ENCODE measurements around the gene DUSP18.

The DUSP18 gene

DNA sequence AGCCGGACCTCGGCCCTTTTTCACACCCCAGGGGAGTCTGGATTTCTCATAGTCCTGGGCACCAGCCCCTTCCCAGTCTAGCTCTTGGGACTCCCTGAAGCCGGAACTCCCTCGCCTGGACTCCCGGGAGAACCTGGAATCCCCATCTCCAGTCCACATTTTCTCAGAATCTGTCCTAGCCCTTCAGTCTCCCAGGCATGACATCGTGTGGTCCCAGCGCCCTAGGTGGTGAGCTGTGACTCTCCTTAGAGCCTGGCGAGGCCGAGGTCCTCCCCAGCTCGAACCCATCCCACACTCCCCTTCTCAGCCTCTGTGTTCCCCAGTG, 673 bp upstream of the DUSP18 start:
- TF ChIP-seq, protein P1, sequence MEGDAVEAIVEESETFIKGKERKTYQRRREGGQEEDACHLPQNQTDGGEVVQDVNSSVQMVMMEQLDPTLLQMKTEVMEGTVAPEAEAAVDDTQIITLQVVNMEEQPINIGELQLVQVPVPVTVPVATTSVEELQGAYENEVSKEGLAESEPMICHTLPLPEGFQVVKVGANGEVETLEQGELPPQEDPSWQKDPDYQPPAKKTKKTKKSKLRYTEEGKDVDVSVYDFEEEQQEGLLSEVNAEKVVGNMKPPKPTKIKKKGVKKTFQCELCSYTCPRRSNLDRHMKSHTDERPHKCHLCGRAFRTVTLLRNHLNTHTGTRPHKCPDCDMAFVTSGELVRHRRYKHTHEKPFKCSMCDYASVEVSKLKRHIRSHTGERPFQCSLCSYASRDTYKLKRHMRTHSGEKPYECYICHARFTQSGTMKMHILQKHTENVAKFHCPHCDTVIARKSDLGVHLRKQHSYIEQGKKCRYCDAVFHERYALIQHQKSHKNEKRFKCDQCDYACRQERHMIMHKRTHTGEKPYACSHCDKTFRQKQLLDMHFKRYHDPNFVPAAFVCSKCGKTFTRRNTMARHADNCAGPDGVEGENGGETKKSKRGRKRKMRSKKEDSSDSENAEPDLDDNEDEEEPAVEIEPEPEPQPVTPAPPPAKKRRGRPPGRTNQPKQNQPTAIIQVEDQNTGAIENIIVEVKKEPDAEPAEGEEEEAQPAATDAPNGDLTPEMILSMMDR (IDR thresholded peaks at IDR 0.05): no peak

DNA sequence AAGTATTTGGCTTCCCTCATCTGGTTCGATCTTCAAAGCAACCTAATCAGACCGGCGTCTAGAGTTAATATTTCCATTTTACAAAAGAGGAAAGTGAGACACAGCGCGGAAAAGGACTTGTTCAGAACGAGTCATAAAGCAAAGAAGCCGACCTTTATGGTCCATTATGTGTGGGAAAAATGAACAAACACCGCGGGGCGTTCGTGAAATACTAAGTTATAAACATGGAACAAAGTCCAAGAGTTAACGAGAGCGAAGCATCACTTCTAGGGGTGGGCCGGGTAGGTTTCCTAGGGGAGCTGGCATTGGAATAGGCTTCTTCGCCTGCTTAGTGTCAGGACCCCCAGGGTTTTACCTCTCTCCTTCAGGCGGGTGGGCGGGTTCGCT, 575 bp downstream of the DUSP18 start:
- TF ChIP-seq, protein P1 (IDR thresholded peaks at IDR 0.05): no peak

DNA sequence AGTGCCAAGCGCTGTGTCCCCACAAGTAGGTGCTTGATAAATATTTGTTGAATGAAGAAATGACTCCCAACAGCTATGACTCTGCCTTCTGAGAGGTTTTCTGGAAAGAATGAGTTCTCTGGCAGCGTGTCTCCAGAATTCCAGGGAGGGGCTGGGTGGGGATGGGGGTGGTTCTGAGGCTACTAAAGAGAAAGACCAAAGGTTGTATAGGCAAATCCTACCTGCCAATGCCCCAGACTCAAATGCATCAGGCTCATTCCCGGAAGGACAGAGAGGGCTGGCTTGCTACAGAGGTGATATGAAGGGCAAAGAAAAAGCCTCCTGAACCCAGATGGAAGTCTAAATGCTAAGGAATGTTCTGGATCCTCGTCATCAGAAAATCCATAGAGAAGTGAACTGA, 1.9 kb downstream of the DUSP18 start:
- TF ChIP-seq, protein P1 (IDR thresholded peaks at IDR 0.05): no peak

DNA sequence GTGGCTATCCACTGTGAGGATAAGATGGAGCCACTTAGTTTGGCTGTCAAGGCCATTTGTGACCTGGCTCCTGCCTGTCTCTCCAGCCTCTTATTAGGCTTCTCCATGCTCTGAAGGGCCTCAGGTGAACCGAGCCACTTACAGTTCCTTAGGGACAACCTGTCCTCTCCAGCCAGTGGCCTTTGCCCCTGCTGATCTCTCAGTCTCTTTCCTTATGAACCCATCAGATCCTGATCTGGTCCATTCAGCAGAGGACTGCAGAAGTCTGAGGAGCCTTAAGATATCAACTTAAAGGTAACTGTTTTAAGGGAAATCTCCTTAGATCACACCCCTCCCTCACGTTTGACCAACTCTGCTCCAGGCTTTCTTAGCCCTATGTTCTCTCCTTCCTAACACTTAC, 2.4 kb downstream of the DUSP18 start:
- TF ChIP-seq, protein P1 (IDR thresholded peaks at IDR 0.05): no peak

DNA sequence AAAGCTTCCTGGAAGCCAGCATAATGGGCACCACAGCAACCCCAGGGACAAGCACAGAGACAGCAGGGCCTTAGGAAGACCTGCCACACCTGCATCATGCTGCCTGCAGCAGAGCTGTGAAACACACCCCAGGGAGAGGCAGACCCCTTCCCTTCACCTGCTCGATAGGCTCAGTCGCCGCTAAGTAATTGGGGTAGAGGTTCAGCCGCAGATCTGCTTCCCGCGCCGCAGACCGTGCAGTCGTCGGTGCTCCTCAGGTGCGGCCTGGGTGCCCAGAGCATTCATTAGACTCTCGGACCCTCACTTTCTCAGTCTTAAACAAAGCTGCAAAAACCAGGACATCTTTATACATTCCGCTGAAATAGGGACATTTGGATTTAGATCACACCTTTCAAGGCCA, 2.9 kb downstream of the DUSP18 start:
- TF ChIP-seq, protein P1 (IDR thresholded peaks at IDR 0.05): no peak

DNA sequence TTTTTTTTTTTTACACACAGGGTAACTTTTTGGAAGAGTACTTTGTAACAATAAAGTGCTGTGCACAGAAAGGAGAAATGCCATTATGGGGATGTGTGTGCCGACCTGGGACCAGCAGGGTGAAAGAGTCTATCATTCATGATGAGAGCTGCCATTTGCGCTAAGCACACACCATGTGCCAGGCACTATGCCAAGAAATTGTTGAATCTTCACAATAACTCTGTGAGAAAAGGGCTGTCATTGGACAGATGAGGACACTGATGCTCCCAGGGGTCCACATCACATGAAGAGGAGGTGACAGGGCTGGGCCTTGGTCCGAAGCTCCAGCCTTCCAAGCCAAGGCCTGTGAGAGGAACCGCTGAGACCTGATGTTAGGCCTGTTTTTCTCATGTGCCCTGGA, 5.6 kb downstream of the DUSP18 start:
- TF ChIP-seq, protein P1 (IDR thresholded peaks at IDR 0.05): no peak

DNA sequence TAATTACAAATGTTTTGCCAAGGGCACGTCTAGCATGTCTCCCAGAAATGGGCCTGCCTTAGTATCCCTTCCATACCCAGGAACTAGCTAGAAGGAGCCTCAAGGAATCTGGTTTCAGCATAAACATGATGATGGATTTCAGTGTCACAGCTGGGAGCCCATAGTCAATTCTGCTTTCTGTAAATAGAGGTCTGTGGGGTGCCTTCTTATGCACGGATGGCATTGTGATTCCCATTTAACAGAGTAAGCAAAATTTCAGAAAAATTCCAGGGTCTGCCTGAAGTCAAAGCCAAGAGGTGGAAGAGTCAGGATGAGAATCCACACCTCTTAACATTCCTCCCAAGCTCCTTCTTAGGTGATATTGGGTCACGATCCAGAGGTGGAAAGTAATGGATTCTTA, 12.1 kb downstream of the DUSP18 start:
- TF ChIP-seq, protein P1 (IDR thresholded peaks at IDR 0.05): no peak

DNA sequence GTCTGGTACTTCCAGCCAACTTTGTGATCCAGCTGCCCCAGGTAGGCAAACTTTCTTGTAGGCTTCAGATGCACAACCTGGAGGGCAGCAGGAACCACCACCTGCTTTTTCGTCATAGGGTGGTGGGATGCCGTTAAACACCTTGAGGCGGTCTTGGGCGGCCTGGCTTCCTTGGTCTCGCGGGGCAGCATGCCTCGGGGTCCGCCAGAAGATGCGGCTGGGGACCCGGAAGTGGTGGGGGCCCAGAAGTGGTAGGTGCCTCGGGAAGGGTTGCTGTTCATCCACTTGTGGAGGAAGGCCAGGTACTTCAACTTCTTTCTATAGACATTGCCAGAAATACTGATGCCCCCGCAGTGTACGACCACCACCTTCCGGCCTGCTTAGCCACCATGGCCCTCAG, 13.3 kb downstream of the DUSP18 start:
- TF ChIP-seq, protein P1 (IDR thresholded peaks at IDR 0.05): no peak
